Lower leg skin (tissue), 3 donors: ENCODE measurements around the gene ZFYVE16.

Experiments
- CTCF ChIP-seq, 3 donors: fragments of 450-650 bp; IDR thresholded peaks; one replicate each; pipeline ENCODE4 v1.5.1; 2016; ENCODE audit warnings: antibody characterized with exemption in 3 of 3, mild to moderate bottlenecking in 3 of 3, moderate library complexity in 2 of 3
- POLR2A ChIP-seq, 2 donors: fragments of 450-650 bp; IDR thresholded peaks; one replicate each; pipeline ENCODE4 v1.6.1; 2016 to 2017; ENCODE audit warnings: antibody characterized with exemption in 2 of 2, mild to moderate bottlenecking in 1 of 2, moderate library complexity in 1 of 2

GRCh38 chr5:80382488-80382887 is 25.4 kb upstream of the ZFYVE16 start:
- TF ChIP-seq CTCF (IDR thresholded peaks at IDR 0.05) (no peak), POLR2A (IDR thresholded peaks at IDR 0.05) (no peak)
